ENCODE measurements around the gene C16orf54. TPM values are rescaled to one million over a fixed set of nuclear protein-coding genes. Genes with fewer than 3 reads are reported as not detected.
"Not testable (repeated sequence)": the region's sequence is repeated elsewhere in the genome, so short reads cannot be mapped to it uniquely, and the experiment has no call there.

Gene C16orf54
- total RNA-seq, 1 experiment from 2014 or later, result not detected

GRCh38 chr16:29694384-29695195 is 51.2 kb downstream of the C16orf54 start:
- H3K36me3 ChIP-seq (ENCODE audit: low read depth), result peaks cover 10% of the 10 kb centered on the region; the same call in 1 of the 2 replicates
- no peak overlapping the region for H3K4me3 ChIP-seq
- no peak for DNase-seq
- no peak overlapping the region for H3K27ac ChIP-seq
- peaks cover 57% of the 10 kb centered on the region for H3F3A ChIP-seq (ENCODE audit: insufficient read depth, low read depth)
- no peaks in the 10 kb centered on the region for H3K4me1 ChIP-seq (replicated peaks; ENCODE audit: insufficient read depth)
- no peaks in the 10 kb centered on the region; the same call in 1 of the 2 replicates for H3K9me3 ChIP-seq (ENCODE audit: insufficient read depth, low read depth)
- H3K27me3 ChIP-seq (ENCODE audit: insufficient read depth, low read depth), result no peaks in the 10 kb centered on the region
- ChIA-PET POLR2A (ENCODE audit: unreplicated experiment) (no interaction called here), CTCF (no interaction called here)
- no peak overlapping the region for H3K4me2 ChIP-seq
- no TSS peak for BruUV-seq (replicated peaks)
- peaks cover 22% of the 10 kb centered on the region for H3K79me2 ChIP-seq (ENCODE audit: low read depth)
- no peaks in the 10 kb centered on the region for H3K9me2 ChIP-seq (ENCODE audit: insufficient read depth)
- TF ChIP-seq EZH2 (IDR thresholded peaks at IDR 0.05; ENCODE audit: low read depth) (no peak), CTCF (conservative IDR thresholded peaks at IDR 0.05) (no peak)
- H4K20me1 ChIP-seq (ENCODE audit: insufficient read depth), result peaks cover 61% of the 10 kb centered on the region
- H2AFZ ChIP-seq, result no peak overlapping the region
- intact Hi-C loops (cut with micrococcal nuclease; ENCODE audit: unreplicated experiment), result no loop called here

GRCh38 chr16:29692606-29693005 is 53.2 kb downstream of the C16orf54 start:
- intact Hi-C loops (cut with micrococcal nuclease; ENCODE audit: unreplicated experiment), result not testable (repeated sequence)

More at GRCh38 chr16:29692606-29693005, 53.2 kb downstream of the C16orf54 start:
- peaks cover 74% of the 10 kb centered on the region for H4K20me1 ChIP-seq (ENCODE audit: insufficient read depth)
- CTCF ChIA-PET, result interaction anchor here (0.6 kb wide), 1 partner anchor 421 kb away, joined by 4 read pairs; no protein-coding TSS in a partner anchor
- H3F3A ChIP-seq (ENCODE audit: insufficient read depth, low read depth), result peaks cover 53% of the 10 kb centered on the region
- DNase-seq; H3K4me1 ChIP-seq (replicated peaks; ENCODE audit: insufficient read depth); POLR2A ChIA-PET (ENCODE audit: unreplicated experiment); BruUV-seq (replicated peaks); H3K9me3 ChIP-seq (ENCODE audit: insufficient read depth, low read depth); H3K4me3 ChIP-seq; H3K27me3 ChIP-seq (ENCODE audit: insufficient read depth, low read depth); H3K36me3 ChIP-seq (ENCODE audit: low read depth); H3K4me2 ChIP-seq; H2AFZ ChIP-seq; H3K9me2 ChIP-seq (ENCODE audit: insufficient read depth); H3K27ac ChIP-seq: not testable (repeated sequence)
- peaks cover 42% of the 10 kb centered on the region for H3K79me2 ChIP-seq (ENCODE audit: low read depth)

Other genes with a start within 250 kb of the C16orf54 start
- gene NPIPB12, start 239.6 kb downstream of the C16orf54 start, total RNA-seq (2021), result 108 and 166 TPM in 2 replicates
- gene SPN, start 82.7 kb downstream of the C16orf54 start, total RNA-seq (2021), result 0.15 and 0.17 TPM in 2 replicates
- gene QPRT, start 66.8 kb downstream of the C16orf54 start, total RNA-seq (2021), result 247 and 310 TPM in 2 replicates
- 0.13 and 0.26 TPM in 2 replicates for gene ZG16, start 32.3 kb upstream of the C16orf54 start, total RNA-seq (2021)
- 179 and 195 TPM in 2 replicates for gene KIF22, start 44.8 kb upstream of the C16orf54 start, total RNA-seq (2021)
- 463 and 481 TPM in 2 replicates for gene MAZ, start 60.5 kb upstream of the C16orf54 start, total RNA-seq (2021)
- gene PRRT2, start 66.2 kb upstream of the C16orf54 start, total RNA-seq (2021), result 4.9 and 6.3 TPM in 2 replicates
- 27.5 and 44.6 TPM in 2 replicates for gene PAGR1, start 70.2 kb upstream of the C16orf54 start, total RNA-seq (2021)
- gene MVP, start 74.5 kb upstream of the C16orf54 start, total RNA-seq (2021), result 197 and 208 TPM in 2 replicates
- gene CDIPT, start 117.2 kb upstream of the C16orf54 start, total RNA-seq (2021), result 90.6 and 133 TPM in 2 replicates
- 46.5 and 64.0 TPM in 2 replicates for gene SEZ6L2, start 153.6 kb upstream of the C16orf54 start, total RNA-seq (2021)
- 8.3 and 11.3 TPM in 2 replicates for gene ASPHD1, start 154.5 kb upstream of the C16orf54 start, total RNA-seq (2021)
- gene KCTD13, start 180.2 kb upstream of the C16orf54 start, total RNA-seq (2021), result 52.7 and 72.0 TPM in 2 replicates
- gene TMEM219, start 216.1 kb upstream of the C16orf54 start, total RNA-seq (2021), result 141 and 203 TPM in 2 replicates
- 76.6 and 82.9 TPM in 2 replicates for gene TAOK2, start 227.9 kb upstream of the C16orf54 start, total RNA-seq (2021)
- 27.0 and 27.3 TPM in 2 replicates for gene HIRIP3, start 249.6 kb upstream of the C16orf54 start, total RNA-seq (2021)

All from PC-9 (cell line).